ENCODE results near the gene LMX1A.

LMX1A gene

GRCh38 chr1:165254896-165255625 is 101.5 kb downstream of the LMX1A start:
- H3K27me3 Mint-ChIP-seq, result peaks cover 16 to 64% of the 10 kb centered on the region in 2 donors
- no peak for DNase-seq
- ATAC-seq (replicated peaks), result no peak
- H3K36me3 Mint-ChIP-seq (ENCODE audit: insufficient read depth), result no peaks in the 10 kb centered on the region
- H3K27ac Mint-ChIP-seq, result no peak overlapping the region
- no peak overlapping the region for H3K4me3 Mint-ChIP-seq
- H3K9me3 Mint-ChIP-seq, result peaks cover 0 to 4% of the 10 kb centered on the region in 2 donors
- H3K4me1 Mint-ChIP-seq (ENCODE audit: low read depth in 2 of 2), result no peaks in the 10 kb centered on the region

GRCh38 chr1:165254376-165254775 is 102.1 kb downstream of the LMX1A start:
- no peak overlapping the region for H3K27ac Mint-ChIP-seq
- H3K36me3 Mint-ChIP-seq (ENCODE audit: insufficient read depth), result no peaks in the 10 kb centered on the region
- H3K9me3 Mint-ChIP-seq, result peaks cover 0 to 5% of the 10 kb centered on the region in 2 donors
- DNase-seq (no peak), ATAC-seq (replicated peaks) (no peak)
- no peaks in the 10 kb centered on the region for H3K4me1 Mint-ChIP-seq (ENCODE audit: low read depth in 2 of 2)
- peaks cover 16 to 64% of the 10 kb centered on the region in 2 donors for H3K27me3 Mint-ChIP-seq
- no peak overlapping the region for H3K4me3 Mint-ChIP-seq

GRCh38 chr1:165253818-165254254 is 102.7 kb downstream of the LMX1A start:
- ATAC-seq (replicated peaks) (no peak), DNase-seq (no peak)
- H3K4me3 Mint-ChIP-seq, result no peak overlapping the region
- no peak overlapping the region for H3K27ac Mint-ChIP-seq
- H3K27me3 Mint-ChIP-seq, result peaks cover 16 to 64% of the 10 kb centered on the region in 2 donors
- peaks cover 0 to 6% of the 10 kb centered on the region in 2 donors for H3K9me3 Mint-ChIP-seq
- no peaks in the 10 kb centered on the region for H3K36me3 Mint-ChIP-seq (ENCODE audit: insufficient read depth)
- no peaks in the 10 kb centered on the region for H3K4me1 Mint-ChIP-seq (ENCODE audit: low read depth in 2 of 2)

DNA sequence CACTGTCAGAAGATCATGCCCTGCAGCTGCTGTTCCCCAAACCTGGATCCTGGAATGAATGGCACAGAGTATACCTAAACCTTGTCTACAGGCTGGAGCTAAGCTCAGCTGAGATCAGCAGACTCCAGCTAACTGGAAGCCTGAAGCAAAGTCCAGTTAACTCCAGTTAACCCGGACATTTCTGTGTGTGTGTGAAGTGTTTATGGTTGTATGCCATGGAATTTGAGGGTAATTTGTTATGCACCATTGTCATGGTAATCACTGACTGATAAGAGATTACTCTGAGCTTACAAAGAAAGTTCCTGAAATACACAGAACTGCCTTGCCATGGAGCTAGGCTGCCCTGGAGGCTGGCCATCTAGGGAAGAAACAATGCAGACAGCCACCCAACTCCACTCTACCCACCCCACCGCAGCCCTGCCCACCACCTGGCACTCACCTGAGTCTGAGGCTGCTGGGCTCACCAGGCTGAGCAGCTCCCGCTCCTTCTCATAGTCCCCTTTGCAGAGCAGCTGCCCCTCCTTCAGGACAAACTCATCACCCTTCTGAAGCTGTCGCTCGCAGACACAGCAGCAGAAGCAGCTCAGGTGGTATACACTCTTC is 107.4 kb downstream of the LMX1A start:
- ATAC-seq (replicated peaks) (no peak), DNase-seq (no peak)
- Mint-ChIP-seq H3K36me3 (ENCODE audit: insufficient read depth) (no peaks in the 10 kb centered on the region), H3K9me3 (peaks cover 0 to 6% of the 10 kb centered on the region in 2 donors), H3K4me1 (ENCODE audit: low read depth in 2 of 2) (no peaks in the 10 kb centered on the region), H3K4me3 (no peak overlapping the region), H3K27ac (no peak overlapping the region), H3K27me3 (peaks cover 0 to 22% of the 10 kb centered on the region in 2 donors)

DNA sequence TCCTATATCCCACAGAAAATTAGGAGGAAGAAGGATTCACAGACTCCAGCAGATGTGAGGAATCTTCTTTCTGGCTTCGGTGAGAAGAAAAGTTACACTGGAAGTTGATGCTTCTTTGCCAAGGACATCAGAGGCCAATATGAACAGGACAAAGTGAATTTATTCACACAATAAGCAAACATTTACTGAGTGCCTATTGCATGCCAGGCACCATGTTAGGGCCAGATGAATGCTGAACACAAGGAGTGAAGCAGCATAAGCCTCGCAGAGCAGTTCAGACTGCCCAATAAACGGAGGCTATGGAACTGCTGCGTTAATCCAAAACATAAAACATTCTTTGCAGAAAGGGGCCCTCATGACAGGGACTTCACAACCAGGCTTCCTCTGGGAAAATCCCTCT is 114.6 kb downstream of the LMX1A start:
- no peak for DNase-seq
- H3K27me3 Mint-ChIP-seq, result peaks cover 14 to 24% of the 10 kb centered on the region in 2 donors
- H3K36me3 Mint-ChIP-seq (ENCODE audit: insufficient read depth), result no peaks in the 10 kb centered on the region
- H3K4me1 Mint-ChIP-seq (ENCODE audit: low read depth in 2 of 2), result no peaks in the 10 kb centered on the region
- H3K9me3 Mint-ChIP-seq, result no peaks in the 10 kb centered on the region
- no peak for ATAC-seq (replicated peaks)
- no peak overlapping the region for H3K4me3 Mint-ChIP-seq
- no peak overlapping the region for H3K27ac Mint-ChIP-seq

DNA sequence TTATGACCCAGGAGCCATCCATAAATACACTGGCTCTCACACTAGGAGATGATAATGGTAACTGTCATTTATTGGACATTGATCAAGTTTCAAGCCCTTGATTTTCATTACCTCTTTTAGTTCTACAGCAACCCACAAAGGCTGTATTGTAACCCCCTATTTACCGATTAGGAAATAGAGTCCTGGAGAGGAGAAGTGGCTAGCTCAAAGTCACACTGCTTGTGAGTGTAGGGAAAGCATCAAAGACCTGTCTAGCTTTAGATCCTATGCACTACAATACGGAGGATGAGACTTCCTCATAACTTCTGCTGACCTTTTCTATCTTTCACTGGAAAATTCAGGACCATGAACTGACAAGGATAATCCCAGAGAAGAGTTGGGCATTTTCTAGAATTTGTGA is 115.2 kb downstream of the LMX1A start:
- DNase-seq (no peak), ATAC-seq (replicated peaks) (no peak)
- H3K36me3 Mint-ChIP-seq (ENCODE audit: insufficient read depth), result no peaks in the 10 kb centered on the region
- H3K4me3 Mint-ChIP-seq, result no peak overlapping the region
- H3K27ac Mint-ChIP-seq, result no peak overlapping the region
- no peaks in the 10 kb centered on the region for H3K4me1 Mint-ChIP-seq (ENCODE audit: low read depth in 2 of 2)
- peaks cover 19 to 30% of the 10 kb centered on the region in 2 donors for H3K27me3 Mint-ChIP-seq
- no peaks in the 10 kb centered on the region for H3K9me3 Mint-ChIP-seq

GRCh38 chr1:165240492-165240891 is 116.0 kb downstream of the LMX1A start:
- DNase-seq, result no peak
- Mint-ChIP-seq H3K27ac (no peak overlapping the region), H3K27me3 (peaks cover 26 to 39% of the 10 kb centered on the region in 2 donors), H3K36me3 (ENCODE audit: insufficient read depth) (no peaks in the 10 kb centered on the region), H3K9me3 (no peaks in the 10 kb centered on the region), H3K4me3 (no peak overlapping the region), H3K4me1 (ENCODE audit: low read depth in 2 of 2) (peaks cover 0 to 4% of the 10 kb centered on the region in 2 donors)
- ATAC-seq (replicated peaks), result no peak

GRCh38 chr1:165239873-165240272 is 116.6 kb downstream of the LMX1A start:
- Mint-ChIP-seq H3K9me3 (no peaks in the 10 kb centered on the region), H3K36me3 (ENCODE audit: insufficient read depth) (no peaks in the 10 kb centered on the region), H3K4me1 (ENCODE audit: low read depth in 2 of 2) (peaks cover 0 to 6% of the 10 kb centered on the region in 2 donors), H3K4me3 (no peak overlapping the region), H3K27me3 (peaks cover 31 to 45% of the 10 kb centered on the region in 2 donors), H3K27ac (no peak overlapping the region)
- DNase-seq (no peak), ATAC-seq (replicated peaks) (no peak)

DNA sequence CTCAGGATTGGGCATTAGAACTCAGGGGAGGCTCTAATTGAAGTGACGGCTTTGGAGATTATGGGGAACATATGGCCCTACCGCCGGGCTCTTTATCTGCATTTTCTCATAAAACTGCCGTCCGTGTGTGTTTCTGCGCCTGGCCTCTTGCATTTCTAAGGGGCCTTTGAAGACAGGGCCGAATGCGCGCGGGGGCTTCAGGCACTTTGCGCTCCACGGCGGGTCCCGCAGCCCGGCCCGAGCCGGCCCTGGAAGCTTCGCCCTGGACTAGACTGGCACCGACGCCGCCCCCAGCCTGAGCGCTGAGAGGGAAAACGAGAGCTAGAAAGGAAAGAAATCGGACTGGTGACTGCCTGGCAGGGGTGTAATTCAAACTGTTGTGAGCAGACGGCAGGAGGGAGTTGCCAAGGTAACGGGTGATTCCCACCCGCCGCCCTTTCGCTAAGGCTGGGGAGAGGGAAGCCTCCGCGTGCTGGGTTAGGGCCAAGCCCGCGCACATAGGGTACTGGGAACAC is 120.7 kb downstream of the LMX1A start:
- no peak for ATAC-seq (replicated peaks)

DNA sequence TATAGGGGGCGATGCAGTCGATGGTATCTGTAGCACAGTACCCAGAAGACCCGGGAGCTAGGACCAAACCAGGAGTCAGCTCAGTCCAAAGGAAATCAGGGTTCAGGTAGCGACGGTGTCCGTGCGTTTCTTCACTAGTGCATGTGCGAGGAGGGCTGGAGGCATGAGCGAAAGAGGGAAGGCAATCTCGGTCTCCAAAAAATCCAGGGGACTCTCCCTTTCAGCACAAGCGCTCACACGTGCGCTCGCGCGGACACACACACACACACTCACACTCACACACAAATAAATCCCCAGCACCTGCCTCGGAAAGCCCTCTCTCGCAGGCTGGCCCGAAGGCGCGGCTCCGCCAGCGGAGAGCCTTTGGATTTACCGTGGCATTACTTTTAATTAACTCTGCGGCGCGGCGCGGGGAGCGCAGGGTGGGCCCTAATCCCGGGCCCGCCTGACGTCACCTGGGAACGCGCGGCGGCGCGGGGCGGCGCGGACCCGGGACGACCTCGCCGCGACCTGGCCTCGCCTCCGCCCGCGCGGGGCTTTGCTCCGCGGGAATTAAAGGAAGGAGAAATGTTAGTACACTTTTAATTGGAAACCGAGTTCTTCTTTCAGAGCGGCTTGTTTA is 121.2 kb downstream of the LMX1A start:
- H3K4me1 Mint-ChIP-seq (ENCODE audit: low read depth in 2 of 2), result peaks cover 0 to 6% of the 10 kb centered on the region in 2 donors
- no peak for ATAC-seq (replicated peaks)
- no peaks in the 10 kb centered on the region for H3K9me3 Mint-ChIP-seq
- DNase-seq, result no peak
- H3K4me3 Mint-ChIP-seq, result no peak overlapping the region
- H3K27me3 Mint-ChIP-seq, result peaks cover 41 to 61% of the 10 kb centered on the region in 2 donors
- no peaks in the 10 kb centered on the region for H3K36me3 Mint-ChIP-seq (ENCODE audit: insufficient read depth)
- H3K27ac Mint-ChIP-seq, result no peak overlapping the region

More for the DNA sequence above, 120.7 kb downstream of the LMX1A start:
- H3K27me3 Mint-ChIP-seq, result peaks cover 41 to 66% of the 10 kb centered on the region in 2 donors
- H3K4me3 Mint-ChIP-seq, result no peak overlapping the region
- H3K9me3 Mint-ChIP-seq, result no peaks in the 10 kb centered on the region
- H3K27ac Mint-ChIP-seq, result no peak overlapping the region
- no peak for DNase-seq
- no peaks in the 10 kb centered on the region for H3K36me3 Mint-ChIP-seq (ENCODE audit: insufficient read depth)
- peaks cover 0 to 6% of the 10 kb centered on the region in 2 donors for H3K4me1 Mint-ChIP-seq (ENCODE audit: low read depth in 2 of 2)

DNA sequence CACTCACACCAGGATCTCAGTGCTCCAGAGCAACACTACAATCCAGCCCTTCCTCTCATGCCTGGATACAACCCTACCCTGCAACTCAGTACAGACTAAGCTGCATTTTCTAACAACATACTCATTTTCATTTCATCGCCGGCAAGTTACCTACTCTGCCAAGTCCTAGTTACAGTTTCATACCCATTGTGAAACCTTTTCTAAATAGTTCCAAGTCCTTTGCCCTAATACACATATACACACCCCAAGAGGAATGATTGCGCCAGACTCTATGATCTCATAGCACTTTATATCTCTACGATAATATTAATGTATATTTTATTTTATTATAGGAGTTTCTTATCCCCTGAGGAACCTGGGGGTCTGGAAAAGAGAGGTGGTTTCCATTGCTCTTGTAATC is 122.4 kb downstream of the LMX1A start:
- Mint-ChIP-seq H3K36me3 (ENCODE audit: insufficient read depth) (no peaks in the 10 kb centered on the region), H3K27me3 (peaks cover 41 to 60% of the 10 kb centered on the region in 2 donors), H3K27ac (no peak overlapping the region), H3K9me3 (no peaks in the 10 kb centered on the region), H3K4me1 (ENCODE audit: low read depth in 2 of 2) (peaks cover 0 to 6% of the 10 kb centered on the region in 2 donors), H3K4me3 (no peak overlapping the region)
- DNase-seq (no peak), ATAC-seq (replicated peaks) (no peak)

- Mint-ChIP-seq H3K27ac (no peak overlapping the region), H3K27me3 (peaks cover 5 to 23% of the 10 kb centered on the region in 2 donors), H3K4me3 (no peak overlapping the region), H3K9me3 (peaks cover 3 to 5% of the 10 kb centered on the region in 2 donors), H3K4me1 (ENCODE audit: low read depth in 2 of 2) (no peaks in the 10 kb centered on the region), H3K36me3 (ENCODE audit: insufficient read depth) (no peaks in the 10 kb centered on the region)
- ATAC-seq (replicated peaks) (no peak), DNase-seq (no peak)
These were observed 127.8 kb downstream of the LMX1A start for GRCh38 chr1:165228676-165229075.

GRCh38 chr1:165228111-165228655 is 128.3 kb downstream of the LMX1A start:
- ATAC-seq (replicated peaks), result no peak
- H3K4me1 Mint-ChIP-seq (ENCODE audit: low read depth in 2 of 2), result no peaks in the 10 kb centered on the region
- no peak overlapping the region for H3K4me3 Mint-ChIP-seq
- H3K27ac Mint-ChIP-seq, result no peak overlapping the region
- H3K27me3 Mint-ChIP-seq, result peaks cover under 1 to 18% of the 10 kb centered on the region in 2 donors
- no peak for DNase-seq
- H3K9me3 Mint-ChIP-seq, result peaks cover 3 to 5% of the 10 kb centered on the region in 2 donors
- no peaks in the 10 kb centered on the region for H3K36me3 Mint-ChIP-seq (ENCODE audit: insufficient read depth)

All from effector memory CD8-positive, alpha-beta T cell (primary cell).